ENCODE results near the gene DCDC1.

- TF ChIP-seq USF2 (CRISPR knock-in tag; IDR thresholded peaks at IDR 0.05): no peak
- TF ChIP-seq CTCF (IDR thresholded peaks at IDR 0.05): no peak
- TF ChIP-seq ZBTB21 (CRISPR knock-in tag; IDR thresholded peaks at IDR 0.05; ENCODE audit: borderline replicate concordance): no peak
- TF ChIP-seq MXD4 (CRISPR knock-in tag; IDR thresholded peaks at IDR 0.05; ENCODE audit: borderline replicate concordance): no peak
- no peak for TF ChIP-seq CBFB (CRISPR knock-in tag; IDR thresholded peaks at IDR 0.05; ENCODE audit: low read depth)
- TF ChIP-seq ESRRA (CRISPR knock-in tag; IDR thresholded peaks at IDR 0.05; ENCODE audit: borderline replicate concordance): no peak
- no peak for TF ChIP-seq FOXP1 (CRISPR knock-in tag; IDR thresholded peaks at IDR 0.05; ENCODE audit: borderline replicate concordance)
- TF ChIP-seq TCF7 (CRISPR knock-in tag; IDR thresholded peaks at IDR 0.05; ENCODE audit: low read depth): no peak
- no peak for TF ChIP-seq MAX (CRISPR knock-in tag; IDR thresholded peaks at IDR 0.05)
- TF ChIP-seq NR2C2 (CRISPR knock-in tag; IDR thresholded peaks at IDR 0.05): no peak
- TF ChIP-seq USF1 (CRISPR knock-in tag; IDR thresholded peaks at IDR 0.05): no peak
Observed at GRCh38 chr11:31247321-31247720, 122.2 kb downstream of the DCDC1 start.

Measured in WTC11 (cell line).